ENCODE measurements around the gene WDR62.
"Not testable (repeated sequence)": the region's sequence is repeated elsewhere in the genome, so short reads cannot be mapped to it uniquely, and the experiment has no call there.

The WDR62 gene

DNA sequence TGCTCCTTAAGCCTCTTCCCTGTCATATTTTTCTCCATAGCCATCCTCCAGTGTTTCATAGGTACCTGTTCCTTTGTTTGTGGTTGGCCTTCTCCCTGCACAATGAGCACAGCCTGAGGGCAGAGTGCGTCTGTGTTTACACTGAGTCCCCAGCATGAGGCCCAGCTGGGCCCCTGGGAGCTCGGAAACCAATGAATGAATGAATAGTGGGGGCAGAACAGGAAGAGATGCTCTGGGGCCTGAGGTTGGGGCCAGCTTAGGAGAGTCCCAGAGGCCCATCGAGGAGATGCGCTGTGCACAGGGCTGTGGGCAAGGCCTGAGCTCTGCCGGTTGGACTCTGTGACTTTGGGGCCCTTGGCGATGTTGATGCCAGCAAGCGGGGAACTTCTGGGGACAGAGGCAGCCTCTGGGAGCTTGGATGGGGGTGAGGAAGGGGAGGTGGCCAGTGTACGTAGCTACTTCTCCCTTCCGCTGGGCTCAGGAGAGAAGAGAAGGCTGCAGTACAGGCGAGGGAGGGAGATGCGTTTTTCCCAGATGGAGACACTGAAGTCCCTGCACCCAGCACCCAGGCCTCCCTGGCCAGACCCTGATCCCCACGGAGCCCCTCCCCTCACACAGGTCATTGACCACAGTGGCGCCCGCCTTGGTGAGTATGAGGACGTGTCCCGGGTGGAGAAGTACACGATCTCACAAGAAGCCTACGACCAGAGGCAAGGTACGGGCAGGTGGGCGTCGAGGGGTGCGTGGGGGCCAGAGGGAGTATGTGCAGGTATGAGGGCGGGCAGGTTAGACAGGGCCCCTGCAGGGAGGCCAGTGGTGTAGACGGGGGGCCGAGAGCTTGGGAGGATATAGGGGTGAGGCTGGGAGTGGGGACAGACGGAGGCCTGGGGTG is 65.6 kb downstream of the WDR62 start:
- Mint-ChIP-seq H3K36me3 (ENCODE audit: low read depth) (peaks cover 49% of the 10 kb centered on the region), H3K27ac (peak overlapping the region in 1 of 3 experiments; percentile 54), H3K27me3 (ENCODE audit: low read depth) (no peaks in the 10 kb centered on the region), H3K4me3 (peak overlapping the region; percentile 22 to 37 (median 31)), H3K9me3 (no peaks in the 10 kb centered on the region), H3K4me1 (peaks cover 1% of the 10 kb centered on the region)
- TF ChIP-seq, protein P1, sequence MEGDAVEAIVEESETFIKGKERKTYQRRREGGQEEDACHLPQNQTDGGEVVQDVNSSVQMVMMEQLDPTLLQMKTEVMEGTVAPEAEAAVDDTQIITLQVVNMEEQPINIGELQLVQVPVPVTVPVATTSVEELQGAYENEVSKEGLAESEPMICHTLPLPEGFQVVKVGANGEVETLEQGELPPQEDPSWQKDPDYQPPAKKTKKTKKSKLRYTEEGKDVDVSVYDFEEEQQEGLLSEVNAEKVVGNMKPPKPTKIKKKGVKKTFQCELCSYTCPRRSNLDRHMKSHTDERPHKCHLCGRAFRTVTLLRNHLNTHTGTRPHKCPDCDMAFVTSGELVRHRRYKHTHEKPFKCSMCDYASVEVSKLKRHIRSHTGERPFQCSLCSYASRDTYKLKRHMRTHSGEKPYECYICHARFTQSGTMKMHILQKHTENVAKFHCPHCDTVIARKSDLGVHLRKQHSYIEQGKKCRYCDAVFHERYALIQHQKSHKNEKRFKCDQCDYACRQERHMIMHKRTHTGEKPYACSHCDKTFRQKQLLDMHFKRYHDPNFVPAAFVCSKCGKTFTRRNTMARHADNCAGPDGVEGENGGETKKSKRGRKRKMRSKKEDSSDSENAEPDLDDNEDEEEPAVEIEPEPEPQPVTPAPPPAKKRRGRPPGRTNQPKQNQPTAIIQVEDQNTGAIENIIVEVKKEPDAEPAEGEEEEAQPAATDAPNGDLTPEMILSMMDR (IDR thresholded peaks at IDR 0.05; ENCODE audit: unreplicated experiment in 3 of 3), result no peak

DNA sequence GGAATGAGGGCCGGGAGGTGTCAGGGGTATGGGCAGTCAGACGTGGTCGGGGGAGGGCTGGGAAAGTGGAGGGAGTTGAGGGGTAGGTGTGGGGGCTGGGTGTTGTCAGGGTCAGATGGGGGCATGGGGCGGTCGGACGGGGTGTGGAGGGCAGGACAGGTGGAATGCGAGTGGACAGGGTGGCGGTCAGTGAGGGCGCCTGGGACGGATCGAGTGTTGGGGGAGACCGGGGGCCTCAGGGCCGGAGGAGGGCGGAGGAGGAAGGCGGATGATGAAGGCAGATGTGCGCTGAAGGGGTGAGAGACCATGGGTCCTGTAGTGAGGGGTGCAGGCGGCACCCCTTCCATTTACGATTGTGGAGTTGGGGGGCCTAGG is 66.3 kb downstream of the WDR62 start:
- Mint-ChIP-seq H3K9me3 (no peaks in the 10 kb centered on the region), H3K4me1 (no peaks in the 10 kb centered on the region), H3K36me3 (ENCODE audit: low read depth) (peaks cover 55% of the 10 kb centered on the region), H3K4me3 (no peak overlapping the region), H3K27me3 (ENCODE audit: low read depth) (no peaks in the 10 kb centered on the region), H3K27ac (no peak overlapping the region)
- TF ChIP-seq, protein P1 (IDR thresholded peaks at IDR 0.05; ENCODE audit: unreplicated experiment in 3 of 3), result no peak

DNA sequence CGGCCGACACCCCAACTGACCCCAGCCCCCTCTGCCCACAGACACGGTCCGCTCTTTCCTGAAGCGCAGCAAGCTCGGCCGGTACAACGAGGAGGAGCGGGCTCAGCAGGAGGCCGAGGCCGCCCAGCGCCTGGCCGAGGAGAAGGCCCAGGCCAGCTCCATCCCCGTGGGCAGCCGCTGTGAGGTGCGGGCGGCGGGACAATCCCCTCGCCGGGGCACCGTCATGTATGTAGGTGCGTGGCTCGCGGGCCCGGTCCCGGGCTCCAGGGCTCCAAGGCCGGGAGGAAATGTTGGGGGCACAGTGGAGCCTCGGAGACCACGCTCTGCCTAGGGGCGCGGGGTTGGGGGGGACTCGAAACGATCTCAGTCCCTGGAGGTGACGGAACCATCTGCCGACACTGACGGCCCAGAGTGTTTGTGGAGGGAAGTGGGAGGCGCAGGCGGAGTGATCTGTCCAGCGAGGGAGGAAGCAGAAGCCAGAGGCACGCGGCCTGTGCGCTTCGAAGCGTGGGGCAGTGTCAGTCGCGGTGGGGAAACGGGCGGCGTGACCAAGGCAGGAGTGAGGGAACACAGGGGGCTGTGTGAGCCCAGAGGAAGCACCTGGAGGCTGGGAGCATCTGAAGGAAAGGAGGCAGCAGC is 66.9 kb downstream of the WDR62 start:
- Mint-ChIP-seq H3K9me3 (no peaks in the 10 kb centered on the region), H3K27me3 (ENCODE audit: low read depth) (no peaks in the 10 kb centered on the region), H3K4me3 (no peak overlapping the region), H3K4me1 (no peaks in the 10 kb centered on the region), H3K36me3 (ENCODE audit: low read depth) (peaks cover 52% of the 10 kb centered on the region), H3K27ac (peak overlapping the region in 1 of 3 experiments; percentile 32)
- TF ChIP-seq, protein P1 (IDR thresholded peaks at IDR 0.05; ENCODE audit: unreplicated experiment in 3 of 3), result no peak

DNA sequence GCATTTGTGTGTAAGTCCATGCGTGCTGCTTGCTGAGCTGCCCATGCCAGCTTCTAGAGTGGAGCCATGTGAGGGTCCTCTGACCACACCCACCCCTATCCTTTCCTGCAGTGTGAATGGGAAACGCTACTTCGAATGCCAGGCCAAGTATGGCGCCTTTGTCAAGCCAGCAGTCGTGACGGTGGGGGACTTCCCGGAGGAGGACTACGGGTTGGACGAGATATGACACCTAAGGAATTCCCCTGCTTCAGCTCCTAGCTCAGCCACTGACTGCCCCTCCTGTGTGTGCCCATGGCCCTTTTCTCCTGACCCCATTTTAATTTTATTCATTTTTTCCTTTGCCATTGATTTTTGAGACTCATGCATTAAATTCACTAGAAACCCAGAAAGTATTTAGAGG is 70.9 kb downstream of the WDR62 start:
- Mint-ChIP-seq H3K4me3 (no peak overlapping the region), H3K27me3 (ENCODE audit: low read depth) (no peaks in the 10 kb centered on the region)
- TF ChIP-seq, protein P1 (IDR thresholded peaks at IDR 0.05; ENCODE audit: unreplicated experiment in 3 of 3), result no peak

DNA sequence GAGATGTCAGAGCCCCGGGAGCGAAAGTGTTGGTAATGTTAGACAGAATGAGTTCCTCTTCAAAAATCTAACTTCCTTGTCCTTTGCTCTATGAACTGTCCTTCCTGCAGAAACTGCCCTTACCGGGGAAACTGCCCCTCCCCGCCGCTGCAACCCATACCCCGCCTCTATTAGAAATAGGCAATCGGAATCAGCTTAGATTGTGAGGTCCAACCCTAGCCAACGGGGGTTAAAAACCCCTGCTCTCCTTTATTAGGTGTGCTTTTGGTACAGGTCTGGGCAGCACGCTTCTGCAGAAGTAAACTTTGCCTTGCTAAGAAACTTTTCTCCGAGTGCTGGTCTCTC is 73.7 kb downstream of the WDR62 start:
- TF ChIP-seq, protein P1 (IDR thresholded peaks at IDR 0.05; ENCODE audit: unreplicated experiment in 3 of 3), result no peak
- Mint-ChIP-seq H3K36me3 (ENCODE audit: low read depth) (peaks cover 14% of the 10 kb centered on the region), H3K4me3 (peak overlapping the region; percentile 84 to 90 (median 88)), H3K27ac (peak overlapping the region; percentile 74 to 99 (median 94)), H3K4me1 (peaks cover 5% of the 10 kb centered on the region), H3K9me3 (no peaks in the 10 kb centered on the region), H3K27me3 (ENCODE audit: low read depth) (no peaks in the 10 kb centered on the region)

More for the DNA sequence above, 70.9 kb downstream of the WDR62 start:
- H3K27ac Mint-ChIP-seq, result peak overlapping the region in 2 of 3 experiments; percentile 19 to 37
- peaks cover 23% of the 10 kb centered on the region for H3K36me3 Mint-ChIP-seq (ENCODE audit: low read depth)
- no peaks in the 10 kb centered on the region for H3K9me3 Mint-ChIP-seq
- H3K4me1 Mint-ChIP-seq, result peaks cover 5% of the 10 kb centered on the region

DNA sequence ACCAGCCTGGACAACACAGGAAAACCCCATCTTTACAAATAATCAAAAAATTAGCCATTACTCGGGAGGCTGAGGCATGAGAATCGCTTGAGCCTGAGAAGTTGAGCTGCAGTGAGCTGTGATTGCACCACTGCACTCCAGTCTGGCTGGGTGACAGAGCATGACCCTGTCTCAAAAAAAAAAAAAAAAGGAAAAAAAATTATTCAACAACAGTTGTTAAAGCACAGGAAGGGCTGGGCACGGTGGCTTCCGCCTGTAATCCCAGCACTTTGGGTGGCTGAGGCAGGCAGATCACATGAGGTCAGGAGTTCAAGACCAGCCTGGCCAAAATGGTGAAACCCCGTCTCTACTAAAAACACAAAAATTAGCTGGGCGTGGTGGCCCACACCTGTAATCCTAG is 76.5 kb downstream of the WDR62 start:
- not testable (repeated sequence) for H3K36me3 Mint-ChIP-seq (ENCODE audit: low read depth); H3K27me3 Mint-ChIP-seq (ENCODE audit: low read depth); H3K4me3 Mint-ChIP-seq; H3K27ac Mint-ChIP-seq; H3K4me1 Mint-ChIP-seq; H3K9me3 Mint-ChIP-seq

DNA sequence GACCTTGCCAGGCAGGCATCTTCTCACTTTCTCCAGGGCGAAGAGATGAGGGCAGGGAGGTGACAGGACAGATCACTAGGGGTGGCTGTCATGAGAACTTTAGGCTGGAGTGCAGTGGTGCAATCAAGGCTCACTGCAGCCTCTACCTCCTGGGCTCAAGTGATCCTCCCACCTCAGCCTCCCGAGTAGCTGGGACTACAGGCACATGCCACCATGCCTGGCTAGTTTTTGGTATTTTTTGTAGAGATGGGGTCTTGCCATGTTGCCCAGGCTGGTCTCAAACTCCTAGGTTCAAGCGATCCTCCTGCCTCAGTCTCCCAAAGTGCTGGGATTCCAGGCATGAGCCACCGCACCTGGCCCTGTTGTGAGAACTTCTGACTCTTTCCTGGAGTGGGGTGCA is 80.2 kb downstream of the WDR62 start:
- not testable (repeated sequence) for H3K27me3 Mint-ChIP-seq (ENCODE audit: low read depth); H3K9me3 Mint-ChIP-seq; H3K4me3 Mint-ChIP-seq; H3K27ac Mint-ChIP-seq; H3K4me1 Mint-ChIP-seq; H3K36me3 Mint-ChIP-seq (ENCODE audit: low read depth)

Measured in nephron (organoid).